H9 (cell line): ENCODE data around the gene UGT1A8. TPM values are rescaled to one million over a fixed set of nuclear protein-coding genes. Genes with fewer than 3 reads are reported as not detected.

Source experiments
- DNase-seq: peaks from one replicate; pipeline ENCODE4 v3.0.0-alpha.2; 2017
- H2AFZ ChIP-seq: one replicate; pipeline ENCODE4 v1.6.1; 2013; ENCODE audit warnings: mild to moderate bottlenecking, low read length, control low read depth, moderate library complexity
- H2AK5ac ChIP-seq: 2 replicates; pipeline ENCODE4 v1.6.1; 2013; ENCODE audit warnings: low read length, control low read depth, mixed read lengths; ENCODE audit not compliant: insufficient read length
- H2BK120ac ChIP-seq: one replicate; pipeline ENCODE4 v1.6.1; 2013; ENCODE audit warnings: low read depth, mild to moderate bottlenecking, low read length, control low read depth, inconsistent platforms; ENCODE audit not compliant: poor library complexity, severe bottlenecking
- H2BK12ac ChIP-seq: 2 replicates; pipeline ENCODE4 v1.6.1; 2013; ENCODE audit warnings: low read length, control low read depth, mixed read lengths, low read depth; ENCODE audit not compliant: insufficient read length
- H2BK15ac ChIP-seq: 2 replicates; pipeline ENCODE4 v1.6.1; 2013; ENCODE audit warnings: low read depth, low read length, control low read depth
- H2BK20ac ChIP-seq: one replicate; pipeline ENCODE4 v1.6.1; 2013; ENCODE audit warnings: low read depth, mild to moderate bottlenecking, low read length, control low read depth, inconsistent platforms; ENCODE audit not compliant: poor library complexity, severe bottlenecking
- H2BK5ac ChIP-seq: 2 replicates; pipeline ENCODE4 v1.6.1; 2013; ENCODE audit warnings: low read length, control low read depth, mixed read lengths; ENCODE audit not compliant: insufficient read length
- H3K14ac ChIP-seq: 2 replicates; pipeline ENCODE4 v1.6.1; 2013; ENCODE audit warnings: low read length, control low read depth; ENCODE audit not compliant: insufficient read depth
- H3K18ac ChIP-seq: 2 replicates; pipeline ENCODE4 v1.6.1; 2013; ENCODE audit warnings: low read depth, mild to moderate bottlenecking, mixed read lengths, low read length, control low read depth; ENCODE audit not compliant: insufficient read length
- H3K23ac ChIP-seq: 2 replicates; pipeline ENCODE4 v1.6.1; 2013; ENCODE audit warnings: low read length, control low read depth, mixed read lengths, low read depth; ENCODE audit not compliant: insufficient read length
- H3K23me2 ChIP-seq: 2 replicates; pipeline ENCODE4 v1.6.1; 2013; ENCODE audit warnings: low read depth, mild to moderate bottlenecking, mixed read lengths, low read length, control low read depth; ENCODE audit not compliant: insufficient read length, poor library complexity, severe bottlenecking
- H3K27ac ChIP-seq: 2 replicates; pipeline ENCODE4 v1.5.1; 2013; ENCODE audit warnings: low read length, control low read depth, mixed read lengths, low read depth; ENCODE audit not compliant: insufficient read length
- H3K27me3 ChIP-seq: 2 replicates; pipeline ENCODE4 v1.6.1; 2013; ENCODE audit warnings: low read length, control low read depth, inconsistent platforms; ENCODE audit not compliant: insufficient read depth
- H3K4ac ChIP-seq: 2 replicates; pipeline ENCODE4 v1.6.1; 2013; ENCODE audit warnings: low read depth, mild to moderate bottlenecking, control low read depth, inconsistent platforms, low read length, moderate library complexity
- H3K4me1 ChIP-seq: 2 replicates; pipeline ENCODE4 v1.6.1; 2013; ENCODE audit warnings: low read length, control low read depth, inconsistent platforms; ENCODE audit not compliant: insufficient read depth
- H3K4me2 ChIP-seq: 2 replicates; pipeline ENCODE4 v1.6.1; 2013; ENCODE audit warnings: low read length, control low read depth, mixed read lengths; ENCODE audit not compliant: insufficient read length, insufficient read depth
- H3K56ac ChIP-seq: 2 replicates; pipeline ENCODE4 v1.6.1; 2013; ENCODE audit warnings: low read depth, mild to moderate bottlenecking, mixed read lengths, low read length, control low read depth; ENCODE audit not compliant: insufficient read length
- H3K79me1 ChIP-seq: 2 replicates; pipeline ENCODE4 v1.6.1; 2013; ENCODE audit warnings: low read depth, mild to moderate bottlenecking, moderate library complexity, low read length, control low read depth, inconsistent platforms; ENCODE audit not compliant: insufficient read depth, poor library complexity, severe bottlenecking
- H3K79me2 ChIP-seq: 2 replicates; pipeline ENCODE4 v1.6.1; 2013; ENCODE audit warnings: low read length, control low read depth, inconsistent platforms; ENCODE audit not compliant: insufficient read depth
- H3K9ac ChIP-seq: 2 replicates; pipeline ENCODE4 v1.6.1; 2013; ENCODE audit warnings: low read length, control low read depth, mixed read lengths; ENCODE audit not compliant: insufficient read length; ENCODE audit errors: extremely low read depth
- H3K9me3 ChIP-seq: one replicate; pipeline ENCODE4 v1.6.1; 2013; ENCODE audit warnings: low read depth, low read length, inconsistent platforms; ENCODE audit not compliant: control insufficient read depth
- H3T11ph ChIP-seq: one replicate; pipeline ENCODE4 v1.6.1; 2013; ENCODE audit warnings: mild to moderate bottlenecking, low read length, control low read depth, inconsistent platforms
- H4K20me1 ChIP-seq: one replicate; pipeline ENCODE4 v1.6.1; 2013; ENCODE audit not compliant: control insufficient read depth, insufficient read length, insufficient read depth
- H4K5ac ChIP-seq: 2 replicates; pipeline ENCODE4 v1.6.1; 2013; ENCODE audit warnings: low read depth, mild to moderate bottlenecking, mixed read lengths, low read length, control low read depth; ENCODE audit not compliant: insufficient read length
- H4K8ac ChIP-seq: replicated peaks from 2 replicates; pipeline ENCODE4 v1.6.1; 2013; ENCODE audit warnings: low read length, control low read depth, mixed read lengths, low read depth; ENCODE audit not compliant: insufficient read length
- H4K91ac ChIP-seq: 2 replicates; pipeline ENCODE4 v1.6.1; 2013; ENCODE audit warnings: low read depth, mild to moderate bottlenecking, moderate library complexity, mixed read lengths, low read length, control low read depth; ENCODE audit not compliant: insufficient read length
- H3K27ac Mint-ChIP-seq, 3 experiments: 2 replicates in 2 of 3; 3 replicates in 1 of 3; pipeline ENCODE4 v1.8.0; 2020 to 2021; ENCODE audit warnings: mixed read lengths in 3 of 3, mild to moderate bottlenecking in 1 of 3, moderate library complexity in 1 of 3
- H3K27me3 Mint-ChIP-seq: 2 replicates; pipeline ENCODE4 v1.8.0; 2021; ENCODE audit warnings: low read depth, mild to moderate bottlenecking, moderate library complexity, mixed read lengths
- H3K36me3 Mint-ChIP-seq, 3 experiments: 2 replicates in 2 of 3; 3 replicates in 1 of 3; pipeline ENCODE4 v1.8.0; 2020 to 2021; ENCODE audit warnings: low read depth in 3 of 3, mixed read lengths in 3 of 3; ENCODE audit not compliant: insufficient read depth in 1 of 3
- H3K4me1 Mint-ChIP-seq, 2 experiments: 2 replicates each; pipeline ENCODE4 v1.8.0; 2020; ENCODE audit warnings: mixed read lengths in 2 of 2
- H3K4me3 Mint-ChIP-seq, 2 experiments: 2 replicates in 1 of 2; 3 replicates in 1 of 2; pipeline ENCODE4 v1.8.0; 2020 to 2021; ENCODE audit warnings: mild to moderate bottlenecking in 2 of 2, mixed read lengths in 2 of 2, moderate library complexity in 1 of 2
- H3K9me3 Mint-ChIP-seq, 2 experiments: 2 replicates in 1 of 2; 3 replicates in 1 of 2; pipeline ENCODE4 v1.8.0; 2020; ENCODE audit warnings: mild to moderate bottlenecking in 2 of 2, mixed read lengths in 2 of 2, moderate library complexity in 1 of 2
- WGBS: extraction: QIAGEN DNeasy Blood & Tissue Kit; methylation state at CpG from one replicate; pipeline ENCODE4 v1.1.7; 2013; ENCODE audit warnings: missing lambda C conversion rate, low lambda C conversion rate, mixed read lengths; ENCODE audit not compliant: insufficient read length; ENCODE audit errors: extremely low coverage; 5-methylcytosine and 5-hydroxymethylcytosine counted together
- total RNA-seq: library from RNA; stranded (reverse); gene quantifications from 2 replicates; pipeline ENCODE4 v1.2.1, GENCODE V29; 2021
- TF ChIP-seq, protein P1 (sequence below): fragments of 200-600 bp; sonication (generic); conservative IDR thresholded peaks from 3 replicates; pipeline ENCODE4 v1.8.0; 2021; ENCODE audit warnings: antibody characterized with exemption, mild to moderate bottlenecking

UGT1A8 gene
- total RNA-seq, 1 experiment from 2014 or later: not detected

DNA sequence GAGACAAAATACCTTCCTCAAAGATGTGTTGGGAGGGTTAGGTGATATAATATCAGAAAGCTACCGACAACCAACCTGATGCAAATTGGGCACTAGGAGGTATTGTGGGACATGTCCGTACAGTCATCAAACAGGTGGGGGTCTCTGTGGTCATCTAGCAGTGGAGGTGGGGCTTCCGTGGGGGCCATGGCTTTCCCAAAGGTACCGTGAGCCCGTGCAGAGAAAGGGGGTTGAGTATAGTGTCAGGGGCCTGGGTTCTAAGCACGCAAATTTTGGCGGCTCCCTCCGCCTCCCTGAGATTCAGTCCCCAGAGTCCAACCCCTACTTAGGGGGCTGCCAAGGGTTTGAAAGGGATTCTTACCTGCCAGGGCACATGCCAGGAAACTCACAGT, 204.3 kb downstream of the UGT1A8 start:
- no peaks in the 10 kb centered on the region; a peak in 1 of 4 replicates for H3K4me1 Mint-ChIP-seq
- no peak overlapping the region; a peak in 1 of 7 replicates for H3K27ac Mint-ChIP-seq
- Histone ChIP-seq H3K79me1 (no peaks in the 10 kb centered on the region), H3K23ac (no peak overlapping the region), H2BK120ac (no peak overlapping the region), H2AK5ac (no peak overlapping the region), H3K23me2 (no peaks in the 10 kb centered on the region), H4K8ac (no peak overlapping the region), H3K4me2 (no peak overlapping the region), H3T11ph (no peak overlapping the region), H3K79me2 (no peaks in the 10 kb centered on the region), H3K4ac (no peak overlapping the region), H3K56ac (no peak overlapping the region), H3K9ac (no peak overlapping the region), H2BK20ac (no peak overlapping the region), H3K9me3 (no peaks in the 10 kb centered on the region), H4K5ac (no peak overlapping the region), H3K14ac (no peak overlapping the region; the same call in 1 of the 2 replicates), H2AFZ (no peak overlapping the region), H3K4me1 (no peaks in the 10 kb centered on the region), H3K27me3 (no peaks in the 10 kb centered on the region), H2BK5ac (no peak overlapping the region), H4K20me1 (no peaks in the 10 kb centered on the region), H2BK12ac (no peak overlapping the region), H4K91ac (no peak overlapping the region), H2BK15ac (no peak overlapping the region), H3K27ac (no peak overlapping the region), H3K18ac (no peak overlapping the region)
- TF ChIP-seq, protein P1, sequence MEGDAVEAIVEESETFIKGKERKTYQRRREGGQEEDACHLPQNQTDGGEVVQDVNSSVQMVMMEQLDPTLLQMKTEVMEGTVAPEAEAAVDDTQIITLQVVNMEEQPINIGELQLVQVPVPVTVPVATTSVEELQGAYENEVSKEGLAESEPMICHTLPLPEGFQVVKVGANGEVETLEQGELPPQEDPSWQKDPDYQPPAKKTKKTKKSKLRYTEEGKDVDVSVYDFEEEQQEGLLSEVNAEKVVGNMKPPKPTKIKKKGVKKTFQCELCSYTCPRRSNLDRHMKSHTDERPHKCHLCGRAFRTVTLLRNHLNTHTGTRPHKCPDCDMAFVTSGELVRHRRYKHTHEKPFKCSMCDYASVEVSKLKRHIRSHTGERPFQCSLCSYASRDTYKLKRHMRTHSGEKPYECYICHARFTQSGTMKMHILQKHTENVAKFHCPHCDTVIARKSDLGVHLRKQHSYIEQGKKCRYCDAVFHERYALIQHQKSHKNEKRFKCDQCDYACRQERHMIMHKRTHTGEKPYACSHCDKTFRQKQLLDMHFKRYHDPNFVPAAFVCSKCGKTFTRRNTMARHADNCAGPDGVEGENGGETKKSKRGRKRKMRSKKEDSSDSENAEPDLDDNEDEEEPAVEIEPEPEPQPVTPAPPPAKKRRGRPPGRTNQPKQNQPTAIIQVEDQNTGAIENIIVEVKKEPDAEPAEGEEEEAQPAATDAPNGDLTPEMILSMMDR: no peak
- H3K9me3 Mint-ChIP-seq: peaks cover 4 to 5% of the 10 kb centered on the region in 2 experiments; a peak in 4 of 5 replicates
- no CpG with 5 or more reads among the region's 8 CpGs for WGBS
- DNase-seq: no peak
- H3K27me3 Mint-ChIP-seq: peaks cover 1% of the 10 kb centered on the region; the same call in 1 of the 2 replicates
- no peak overlapping the region for H3K4me3 Mint-ChIP-seq
- no peaks in the 10 kb centered on the region for H3K36me3 Mint-ChIP-seq
